Measurements from ENCODE around the gene RPAP3. TPM values are rescaled to one million over a fixed set of nuclear protein-coding genes. Genes with fewer than 3 reads are reported as not detected.
A peak's percentile ranks its signal among the peaks of the same experiment; 100 is the strongest.

The RPAP3 gene
- total RNA-seq, 1 donor from 2014 or later, result 19.9 TPM

GRCh38 chr12:47744778-47745436 lies 39.1 kb upstream of the RPAP3 start:
- H3K36me3 ChIP-seq, result peaks cover 10% of the 10 kb centered on the region
- ATAC-seq (no peak), DNase-seq (no peak)
- no peaks in the 10 kb centered on the region for H3K9me3 ChIP-seq
- TF ChIP-seq, protein P1, sequence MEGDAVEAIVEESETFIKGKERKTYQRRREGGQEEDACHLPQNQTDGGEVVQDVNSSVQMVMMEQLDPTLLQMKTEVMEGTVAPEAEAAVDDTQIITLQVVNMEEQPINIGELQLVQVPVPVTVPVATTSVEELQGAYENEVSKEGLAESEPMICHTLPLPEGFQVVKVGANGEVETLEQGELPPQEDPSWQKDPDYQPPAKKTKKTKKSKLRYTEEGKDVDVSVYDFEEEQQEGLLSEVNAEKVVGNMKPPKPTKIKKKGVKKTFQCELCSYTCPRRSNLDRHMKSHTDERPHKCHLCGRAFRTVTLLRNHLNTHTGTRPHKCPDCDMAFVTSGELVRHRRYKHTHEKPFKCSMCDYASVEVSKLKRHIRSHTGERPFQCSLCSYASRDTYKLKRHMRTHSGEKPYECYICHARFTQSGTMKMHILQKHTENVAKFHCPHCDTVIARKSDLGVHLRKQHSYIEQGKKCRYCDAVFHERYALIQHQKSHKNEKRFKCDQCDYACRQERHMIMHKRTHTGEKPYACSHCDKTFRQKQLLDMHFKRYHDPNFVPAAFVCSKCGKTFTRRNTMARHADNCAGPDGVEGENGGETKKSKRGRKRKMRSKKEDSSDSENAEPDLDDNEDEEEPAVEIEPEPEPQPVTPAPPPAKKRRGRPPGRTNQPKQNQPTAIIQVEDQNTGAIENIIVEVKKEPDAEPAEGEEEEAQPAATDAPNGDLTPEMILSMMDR (IDR thresholded peaks at IDR 0.05), result no peak
- peaks cover 23% of the 10 kb centered on the region for H3K4me1 ChIP-seq
- no peaks in the 10 kb centered on the region for H3K27me3 ChIP-seq
- intact Hi-C loops (cut with DNase I), result no loop called here
- H3K27ac ChIP-seq, result no peak overlapping the region
- no peak overlapping the region for H3K4me3 ChIP-seq

DNA sequence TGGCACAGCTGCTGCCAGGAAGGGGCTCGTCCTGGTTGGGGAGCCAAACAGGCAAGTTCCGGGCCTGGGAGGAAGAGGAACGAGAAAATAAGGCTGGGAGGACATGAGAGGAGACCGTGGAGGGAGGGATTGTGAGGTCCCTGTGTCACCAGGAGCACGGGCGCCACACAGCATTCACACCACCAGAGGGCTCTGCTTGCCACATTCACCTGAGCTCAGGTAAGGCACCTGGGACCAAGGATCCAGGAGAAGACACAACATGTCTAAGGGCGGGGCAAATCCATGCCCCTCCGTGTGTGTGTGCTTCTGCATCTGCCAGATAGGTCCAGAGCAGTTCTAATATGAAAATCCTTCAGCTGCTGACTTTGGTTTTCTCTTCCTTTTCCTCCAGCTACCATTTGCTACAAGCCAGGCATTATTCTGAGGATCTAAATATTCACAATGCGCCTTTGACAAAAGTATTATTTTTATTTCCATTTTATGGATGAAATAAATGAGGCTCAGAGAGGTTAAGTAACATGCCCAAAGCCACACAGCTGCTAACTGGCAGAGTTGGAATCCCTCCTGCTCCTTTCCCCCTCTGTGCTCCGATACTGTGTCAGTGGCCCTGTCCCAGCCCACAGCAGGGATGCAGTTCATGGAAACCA lies 38.3 kb upstream of the RPAP3 start:
- no peaks in the 10 kb centered on the region for H3K9me3 ChIP-seq
- TF ChIP-seq, protein P1 (IDR thresholded peaks at IDR 0.05), result peak; percentile 64
- DNase-seq, result peak; percentile 81
- no peak overlapping the region for H3K4me3 ChIP-seq
- peaks cover 5% of the 10 kb centered on the region for H3K36me3 ChIP-seq
- H3K4me1 ChIP-seq, result peaks cover 27% of the 10 kb centered on the region
- H3K27ac ChIP-seq, result no peak overlapping the region
- peak; percentile 76 for ATAC-seq
- intact Hi-C loops (cut with DNase I), result no loop called here
- H3K27me3 ChIP-seq, result no peaks in the 10 kb centered on the region

DNA sequence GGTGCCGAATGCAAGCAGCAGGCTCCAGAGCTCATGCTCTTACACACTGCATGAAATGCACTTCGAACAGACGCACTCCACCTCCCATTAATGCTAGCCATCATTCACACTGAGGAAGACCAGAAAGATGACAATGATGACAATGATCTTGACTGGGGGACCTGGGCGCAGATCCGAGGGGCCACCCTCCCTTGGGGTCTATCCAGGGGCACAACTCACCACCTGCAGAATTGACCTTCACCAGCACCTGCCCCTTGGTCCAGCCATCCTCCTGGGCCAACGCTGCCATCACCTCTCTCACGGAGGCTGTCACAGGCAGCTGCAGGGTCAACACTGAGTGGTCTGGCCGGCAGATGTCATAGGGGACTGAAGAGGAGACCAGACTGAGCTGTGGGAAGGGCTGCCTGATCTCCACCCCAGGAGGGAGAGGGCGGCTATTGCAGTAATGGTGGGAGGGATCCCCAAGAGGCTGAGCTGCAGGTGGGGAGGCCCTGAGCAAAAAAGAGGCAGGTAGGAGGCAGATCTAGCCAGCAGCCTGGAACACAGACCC lies 37.6 kb upstream of the RPAP3 start:
- H3K36me3 ChIP-seq, result peaks cover 5% of the 10 kb centered on the region
- TF ChIP-seq, protein P1 (IDR thresholded peaks at IDR 0.05), result no peak
- no peak overlapping the region for H3K27ac ChIP-seq
- H3K4me3 ChIP-seq, result no peak overlapping the region
- H3K27me3 ChIP-seq, result no peaks in the 10 kb centered on the region
- ATAC-seq (no peak), DNase-seq (no peak)
- H3K9me3 ChIP-seq, result no peaks in the 10 kb centered on the region
- intact Hi-C loops (cut with DNase I), result no loop called here
- H3K4me1 ChIP-seq, result peaks cover 27% of the 10 kb centered on the region

DNA sequence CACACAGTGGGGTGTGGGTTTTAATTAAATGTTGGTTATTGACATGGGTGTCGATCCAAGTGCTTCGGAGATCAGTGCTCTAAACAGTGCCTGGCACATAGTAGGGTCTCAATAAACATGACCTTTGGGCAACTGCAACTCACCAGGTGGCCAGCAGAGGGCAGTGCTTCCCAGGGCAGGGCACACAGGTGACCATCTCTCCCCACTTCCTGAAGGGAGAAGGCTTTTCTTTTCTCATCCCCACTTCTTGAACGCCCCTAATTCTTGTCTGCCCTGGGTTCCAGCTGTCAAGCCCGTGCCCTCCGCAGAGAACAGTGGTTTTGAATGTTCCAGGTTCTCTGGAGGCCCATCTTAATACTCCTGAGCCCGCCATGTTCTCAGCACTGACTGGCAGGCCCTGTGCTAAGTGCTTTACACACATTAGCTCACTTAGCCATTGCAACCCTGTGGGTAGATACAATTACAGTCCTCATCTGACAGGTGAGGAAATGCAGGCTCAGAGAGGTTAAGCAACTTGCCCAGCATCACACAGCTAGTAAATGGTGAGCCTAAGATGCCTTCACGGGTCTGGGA lies 36.5 kb upstream of the RPAP3 start:
- peaks cover 4% of the 10 kb centered on the region for H3K36me3 ChIP-seq
- TF ChIP-seq, protein P1 (IDR thresholded peaks at IDR 0.05), result peak; percentile 97
- ATAC-seq (peak; percentile 53), DNase-seq (peak; percentile 85)
- no peak overlapping the region for H3K27ac ChIP-seq
- intact Hi-C loops (cut with DNase I), result no loop called here
- H3K4me3 ChIP-seq, result no peak overlapping the region
- H3K4me1 ChIP-seq, result peaks cover 36% of the 10 kb centered on the region
- H3K27me3 ChIP-seq, result no peaks in the 10 kb centered on the region
- H3K9me3 ChIP-seq, result no peaks in the 10 kb centered on the region

DNA sequence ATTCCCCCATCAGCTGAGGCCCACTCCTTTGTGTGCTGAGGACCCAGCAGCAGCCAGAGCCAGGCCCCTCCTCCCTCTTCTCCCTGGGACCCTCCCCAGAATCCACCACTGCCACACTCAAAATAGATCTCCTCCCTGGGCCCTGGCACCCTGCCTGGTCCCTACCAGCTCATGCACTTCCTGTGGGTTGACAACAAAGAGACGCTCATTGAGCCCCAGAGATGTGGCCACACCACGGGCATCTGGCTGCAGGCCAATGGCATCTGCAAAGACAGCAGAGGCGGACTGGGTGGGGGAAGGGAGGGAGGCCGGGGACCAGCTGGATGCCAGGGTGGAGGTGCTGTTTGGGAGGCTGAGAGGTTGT lies 35.5 kb upstream of the RPAP3 start:
- H3K27ac ChIP-seq, result no peak overlapping the region
- no peak overlapping the region for H3K4me3 ChIP-seq
- H3K27me3 ChIP-seq, result no peaks in the 10 kb centered on the region
- DNase-seq (peak; percentile 81), ATAC-seq (no peak)
- H3K4me1 ChIP-seq, result peaks cover 46% of the 10 kb centered on the region
- TF ChIP-seq, protein P1 (IDR thresholded peaks at IDR 0.05), result no peak
- no peaks in the 10 kb centered on the region for H3K9me3 ChIP-seq
- H3K36me3 ChIP-seq, result no peaks in the 10 kb centered on the region
- intact Hi-C loops (cut with DNase I), result no loop called here

Measured in upper lobe of right lung (tissue), 1 donor.